ENCODE results near the gene C1QTNF5.
A peak's percentile ranks its signal among the peaks of the same experiment; 100 is the strongest.

C1QTNF5 gene

GRCh38 chr11:119338965-119339588, 1.6 kb downstream of the C1QTNF5 start:
- TF ChIP-seq CREB1 (IDR thresholded peaks at IDR 0.05; ENCODE audit: low read depth) (no peak), FOXM1 (IDR thresholded peaks at IDR 0.05; ENCODE audit: borderline replicate concordance, low read depth) (no peak), YY1 (IDR thresholded peaks at IDR 0.05; ENCODE audit: low read depth) (no peak)
- TF ChIP-seq, protein P1, sequence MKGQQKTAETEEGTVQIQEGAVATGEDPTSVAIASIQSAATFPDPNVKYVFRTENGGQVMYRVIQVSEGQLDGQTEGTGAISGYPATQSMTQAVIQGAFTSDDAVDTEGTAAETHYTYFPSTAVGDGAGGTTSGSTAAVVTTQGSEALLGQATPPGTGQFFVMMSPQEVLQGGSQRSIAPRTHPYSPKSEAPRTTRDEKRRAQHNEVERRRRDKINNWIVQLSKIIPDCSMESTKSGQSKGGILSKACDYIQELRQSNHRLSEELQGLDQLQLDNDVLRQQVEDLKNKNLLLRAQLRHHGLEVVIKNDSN (IDR thresholded peaks at IDR 0.05), result no peak
- TF ChIP-seq, protein P2, sequence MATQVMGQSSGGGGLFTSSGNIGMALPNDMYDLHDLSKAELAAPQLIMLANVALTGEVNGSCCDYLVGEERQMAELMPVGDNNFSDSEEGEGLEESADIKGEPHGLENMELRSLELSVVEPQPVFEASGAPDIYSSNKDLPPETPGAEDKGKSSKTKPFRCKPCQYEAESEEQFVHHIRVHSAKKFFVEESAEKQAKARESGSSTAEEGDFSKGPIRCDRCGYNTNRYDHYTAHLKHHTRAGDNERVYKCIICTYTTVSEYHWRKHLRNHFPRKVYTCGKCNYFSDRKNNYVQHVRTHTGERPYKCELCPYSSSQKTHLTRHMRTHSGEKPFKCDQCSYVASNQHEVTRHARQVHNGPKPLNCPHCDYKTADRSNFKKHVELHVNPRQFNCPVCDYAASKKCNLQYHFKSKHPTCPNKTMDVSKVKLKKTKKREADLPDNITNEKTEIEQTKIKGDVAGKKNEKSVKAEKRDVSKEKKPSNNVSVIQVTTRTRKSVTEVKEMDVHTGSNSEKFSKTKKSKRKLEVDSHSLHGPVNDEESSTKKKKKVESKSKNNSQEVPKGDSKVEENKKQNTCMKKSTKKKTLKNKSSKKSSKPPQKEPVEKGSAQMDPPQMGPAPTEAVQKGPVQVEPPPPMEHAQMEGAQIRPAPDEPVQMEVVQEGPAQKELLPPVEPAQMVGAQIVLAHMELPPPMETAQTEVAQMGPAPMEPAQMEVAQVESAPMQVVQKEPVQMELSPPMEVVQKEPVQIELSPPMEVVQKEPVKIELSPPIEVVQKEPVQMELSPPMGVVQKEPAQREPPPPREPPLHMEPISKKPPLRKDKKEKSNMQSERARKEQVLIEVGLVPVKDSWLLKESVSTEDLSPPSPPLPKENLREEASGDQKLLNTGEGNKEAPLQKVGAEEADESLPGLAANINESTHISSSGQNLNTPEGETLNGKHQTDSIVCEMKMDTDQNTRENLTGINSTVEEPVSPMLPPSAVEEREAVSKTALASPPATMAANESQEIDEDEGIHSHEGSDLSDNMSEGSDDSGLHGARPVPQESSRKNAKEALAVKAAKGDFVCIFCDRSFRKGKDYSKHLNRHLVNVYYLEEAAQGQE (IDR thresholded peaks at IDR 0.05; ENCODE audit: low read depth), result no peak
- TF ChIP-seq, protein P3, sequence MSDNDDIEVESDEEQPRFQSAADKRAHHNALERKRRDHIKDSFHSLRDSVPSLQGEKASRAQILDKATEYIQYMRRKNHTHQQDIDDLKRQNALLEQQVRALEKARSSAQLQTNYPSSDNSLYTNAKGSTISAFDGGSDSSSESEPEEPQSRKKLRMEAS (IDR thresholded peaks at IDR 0.05), result no peak

- TF ChIP-seq CEBPB (IDR thresholded peaks at IDR 0.05), result no peak
- no peak for TF ChIP-seq TAF1 (IDR thresholded peaks at IDR 0.05; ENCODE audit: low read depth)
- TF ChIP-seq RAD21 (IDR thresholded peaks at IDR 0.05; ENCODE audit: low read depth), result peak; percentile 68
- TF ChIP-seq, protein P3 (IDR thresholded peaks at IDR 0.05), result no peak
- TF ChIP-seq TCF12 (IDR thresholded peaks at IDR 0.05; ENCODE audit: low read depth), result no peak
- TF ChIP-seq CREB1 (IDR thresholded peaks at IDR 0.05; ENCODE audit: low read depth), result no peak
- TF ChIP-seq YY1 (IDR thresholded peaks at IDR 0.05; ENCODE audit: low read depth), result no peak
- no peak for TF ChIP-seq ZBTB7A (IDR thresholded peaks at IDR 0.05; ENCODE audit: low read depth)
- no peak for TF ChIP-seq EGR1 (IDR thresholded peaks at IDR 0.05)
- TF ChIP-seq NFIC (IDR thresholded peaks at IDR 0.05), result no peak
- no peak for TF ChIP-seq FOXM1 (IDR thresholded peaks at IDR 0.05; ENCODE audit: borderline replicate concordance, low read depth)
- TF ChIP-seq TEAD4 (IDR thresholded peaks at IDR 0.05), result peak; percentile 41; the same call in 1 of the 2 replicates
Observed at GRCh38 chr11:119338318-119338890, 2.3 kb downstream of the C1QTNF5 start.

DNA sequence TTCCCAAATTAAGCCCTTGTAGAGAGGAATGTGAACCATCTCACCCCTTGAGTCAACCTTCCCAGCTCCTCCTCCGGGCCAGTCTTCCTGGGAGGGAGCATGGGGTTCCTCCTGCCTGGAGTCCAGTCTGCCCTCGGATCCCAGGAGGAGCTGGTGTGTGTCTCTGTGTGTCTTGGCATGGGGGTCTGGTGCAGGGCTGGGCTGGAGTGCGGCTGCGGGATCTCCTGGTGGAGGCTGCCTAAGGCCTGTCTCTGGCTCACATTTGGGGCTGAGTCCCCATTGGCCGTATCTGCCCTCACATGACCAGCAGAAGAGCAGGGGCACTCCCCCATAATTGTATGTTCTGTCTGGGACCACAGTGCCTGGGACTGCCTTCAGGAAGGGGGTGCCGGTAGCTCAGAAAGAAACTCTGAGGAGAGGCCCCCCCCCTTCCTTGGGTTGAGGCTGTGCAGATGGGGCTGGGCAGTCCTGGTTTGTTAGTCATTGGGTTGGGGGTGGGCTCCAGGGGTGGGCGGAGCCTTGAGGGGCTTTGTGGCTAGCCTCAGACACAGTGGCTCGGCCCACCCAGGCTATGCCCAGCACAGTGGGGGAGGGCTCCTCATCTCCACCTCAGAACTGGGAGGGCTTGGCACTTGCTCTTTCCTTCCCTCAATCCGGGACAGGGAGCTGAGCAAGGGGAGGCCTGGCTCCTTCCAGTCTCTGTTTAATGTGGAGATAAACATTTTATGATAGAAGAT, 2.9 kb downstream of the C1QTNF5 start:
- TF ChIP-seq, protein P1 (IDR thresholded peaks at IDR 0.05), result peak; percentile 70
- no peak for TF ChIP-seq RAD21 (IDR thresholded peaks at IDR 0.05; ENCODE audit: low read depth)

- TF ChIP-seq CEBPB (IDR thresholded peaks at IDR 0.05) (no peak), CREB1 (IDR thresholded peaks at IDR 0.05; ENCODE audit: low read depth) (no peak), ZBTB7A (IDR thresholded peaks at IDR 0.05; ENCODE audit: low read depth) (no peak)
- TF ChIP-seq, protein P1 (IDR thresholded peaks at IDR 0.05), result no peak
Observed at GRCh38 chr11:119336744-119337469, 3.8 kb downstream of the C1QTNF5 start.

DNA sequence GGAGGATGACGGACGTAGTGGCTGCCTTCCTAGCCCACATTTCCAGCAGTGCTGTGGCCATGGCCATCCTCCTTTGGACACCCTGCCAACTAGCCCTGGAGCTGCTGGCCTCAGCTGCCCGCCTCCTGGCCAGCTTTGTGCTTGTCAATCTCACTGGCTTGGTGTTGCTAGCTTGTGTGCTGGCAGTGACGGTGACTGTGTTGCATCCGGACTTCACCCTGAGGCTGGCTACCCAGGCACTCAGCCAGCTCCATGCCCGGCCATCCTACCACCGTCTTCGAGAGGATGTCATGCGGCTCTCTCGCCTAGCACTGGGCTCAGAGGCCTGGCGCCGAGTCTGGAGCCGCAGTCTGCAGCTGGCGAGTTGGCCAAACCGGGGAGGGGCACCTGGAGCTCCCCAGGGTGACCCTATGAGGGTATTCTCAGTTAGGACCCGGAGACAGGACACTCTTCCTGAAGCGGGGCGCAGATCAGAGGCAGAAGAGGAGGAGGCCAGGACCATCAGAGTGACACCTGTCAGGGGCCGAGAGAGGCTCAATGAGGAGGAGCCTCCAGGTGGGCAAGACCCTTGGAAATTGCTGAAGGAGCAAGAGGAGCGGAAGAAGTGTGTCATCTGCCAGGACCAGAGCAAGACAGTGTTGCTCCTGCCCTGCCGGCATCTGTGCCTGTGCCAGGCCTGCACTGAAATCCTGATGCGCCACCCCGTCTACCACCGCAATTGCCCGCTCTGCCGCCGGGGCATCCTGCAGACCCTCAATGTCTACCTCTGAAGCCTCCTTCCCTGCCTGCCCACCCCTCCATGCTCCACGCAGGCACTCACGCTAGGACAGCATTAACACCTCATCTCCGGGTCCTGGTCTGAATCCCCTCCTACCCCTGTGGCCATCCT, 4.8 kb downstream of the C1QTNF5 start:
- TF ChIP-seq TCF12 (IDR thresholded peaks at IDR 0.05; ENCODE audit: low read depth), result no peak
- no peak for TF ChIP-seq ZBTB7A (IDR thresholded peaks at IDR 0.05; ENCODE audit: low read depth)
- TF ChIP-seq NFIC (IDR thresholded peaks at IDR 0.05), result no peak
- TF ChIP-seq EGR1 (IDR thresholded peaks at IDR 0.05), result no peak
- TF ChIP-seq RAD21 (IDR thresholded peaks at IDR 0.05; ENCODE audit: low read depth), result no peak
- TF ChIP-seq, protein P2 (IDR thresholded peaks at IDR 0.05; ENCODE audit: low read depth), result no peak
- no peak for TF ChIP-seq CREB1 (IDR thresholded peaks at IDR 0.05; ENCODE audit: low read depth)
- no peak for TF ChIP-seq YY1 (IDR thresholded peaks at IDR 0.05; ENCODE audit: low read depth)
- TF ChIP-seq EP300 (IDR thresholded peaks at IDR 0.05; ENCODE audit: borderline replicate concordance), result no peak
- no peak for TF ChIP-seq FOXM1 (IDR thresholded peaks at IDR 0.05; ENCODE audit: borderline replicate concordance, low read depth)
- TF ChIP-seq, protein P3 (IDR thresholded peaks at IDR 0.05), result no peak
- TF ChIP-seq, protein P1 (IDR thresholded peaks at IDR 0.05), result no peak

Measured in Ishikawa (cell line).